ENCODE results near the gene DPRX.

Gene DPRX, protein sequence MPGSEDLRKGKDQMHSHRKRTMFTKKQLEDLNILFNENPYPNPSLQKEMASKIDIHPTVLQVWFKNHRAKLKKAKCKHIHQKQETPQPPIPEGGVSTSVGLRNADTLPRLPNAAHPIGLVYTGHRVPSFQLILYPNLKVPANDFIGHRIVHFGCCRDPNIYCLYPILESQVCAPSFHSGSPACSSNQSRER

DNA sequence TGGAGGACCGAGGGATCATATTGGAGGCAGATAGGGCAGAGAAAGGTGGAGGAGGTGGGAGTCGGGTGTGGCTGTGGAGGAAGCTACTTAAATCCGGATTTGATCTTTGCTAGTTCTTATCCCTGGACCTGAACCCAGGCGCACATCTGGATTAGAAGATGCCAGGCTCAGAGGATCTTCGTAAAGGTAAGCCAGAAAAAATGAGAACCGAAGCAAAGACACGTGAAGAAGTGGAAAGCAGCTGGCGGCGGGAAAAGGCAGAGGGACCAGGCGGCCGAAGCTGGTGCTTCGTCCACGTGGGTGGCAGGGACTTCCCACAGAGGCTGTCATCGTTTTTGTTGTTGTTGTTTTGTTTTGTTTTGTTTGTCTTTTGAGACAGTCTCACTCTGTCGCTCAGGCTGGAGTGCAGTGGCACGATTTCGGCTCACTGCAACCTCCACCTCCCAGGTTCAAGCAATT, at the start of gene DPRX:
TSS of gene DPRX (plus strand) at position 51 of the 459 bp plus-strand sequence. CDS start at position 159, 108 bp downstream.
- DNase-seq, result no peak

DNA sequence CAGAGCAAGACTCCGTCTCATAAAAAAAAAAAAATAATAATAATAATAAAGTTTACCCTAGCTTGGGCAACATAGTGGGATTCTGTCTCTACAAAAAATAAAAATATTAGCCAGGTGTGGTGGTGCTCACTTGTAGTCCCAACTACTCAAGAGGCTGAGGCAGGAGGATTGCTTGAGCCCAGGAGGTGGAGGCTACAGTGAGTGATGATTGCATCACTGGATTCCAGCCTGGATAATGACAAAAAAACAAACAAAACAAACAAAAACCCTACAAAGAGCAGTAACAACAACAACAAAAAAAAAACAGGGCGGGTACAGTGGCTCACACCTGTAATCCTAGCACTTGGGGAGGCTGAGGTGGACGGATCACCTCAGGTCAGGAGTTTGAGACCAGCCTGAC, 48.6 kb upstream of the DPRX start:
- DNase-seq, result no peak

DNA sequence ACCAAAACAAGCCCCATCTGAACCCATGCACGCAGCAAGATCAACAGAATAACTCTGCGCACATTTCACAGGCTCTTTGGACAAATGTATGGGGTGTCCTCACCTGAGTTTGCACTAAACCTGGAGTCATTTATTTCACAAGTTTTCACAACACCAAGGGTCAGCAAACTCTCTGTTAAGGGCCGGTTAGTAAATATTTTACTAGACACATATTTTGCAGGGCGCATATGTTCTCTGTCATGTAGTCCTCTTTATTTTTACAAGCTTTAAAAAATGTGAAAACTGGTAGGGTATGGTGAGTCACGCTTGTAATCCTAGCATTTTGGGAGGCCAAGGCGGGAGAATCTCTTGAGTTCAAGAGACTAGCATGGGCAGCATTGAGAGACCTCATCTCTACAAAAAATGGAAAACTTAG, 45.5 kb upstream of the DPRX start:
- DNase-seq, result no peak

DNA sequence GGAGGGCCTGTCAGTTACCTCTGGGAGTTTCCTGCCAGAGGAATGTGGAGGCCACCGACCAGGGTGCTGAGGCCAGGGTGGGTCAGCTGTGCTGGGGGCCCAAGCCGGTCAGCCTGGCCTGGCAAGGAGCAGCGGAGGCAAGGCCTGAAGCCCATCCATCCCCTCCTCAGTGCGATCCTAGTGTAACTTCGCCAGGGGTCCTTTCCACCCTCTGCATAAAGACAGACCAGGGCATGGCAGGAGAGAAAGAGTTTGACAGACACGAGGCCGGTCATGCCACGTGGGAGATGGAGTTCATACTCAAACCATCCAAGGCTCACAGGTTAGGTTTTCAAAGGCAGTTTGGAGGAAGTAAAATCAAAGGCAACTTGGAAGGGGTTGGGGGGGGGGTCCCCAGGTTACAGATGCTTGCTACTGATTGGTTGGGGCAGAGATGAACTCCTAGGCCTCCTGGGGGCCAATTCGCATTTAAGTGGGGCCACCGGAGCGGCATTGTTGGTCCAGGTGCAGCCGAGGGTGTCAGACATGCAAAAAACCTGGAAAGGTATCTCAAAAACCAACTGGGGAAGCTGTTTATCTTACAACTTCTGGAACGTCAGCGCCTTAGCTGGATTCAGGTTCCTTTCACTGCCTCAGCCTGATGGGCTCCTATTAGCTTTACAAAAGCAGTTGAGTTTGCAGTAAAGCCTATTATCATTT, 36.8 kb upstream of the DPRX start:
- DNase-seq, result no peak

DNA sequence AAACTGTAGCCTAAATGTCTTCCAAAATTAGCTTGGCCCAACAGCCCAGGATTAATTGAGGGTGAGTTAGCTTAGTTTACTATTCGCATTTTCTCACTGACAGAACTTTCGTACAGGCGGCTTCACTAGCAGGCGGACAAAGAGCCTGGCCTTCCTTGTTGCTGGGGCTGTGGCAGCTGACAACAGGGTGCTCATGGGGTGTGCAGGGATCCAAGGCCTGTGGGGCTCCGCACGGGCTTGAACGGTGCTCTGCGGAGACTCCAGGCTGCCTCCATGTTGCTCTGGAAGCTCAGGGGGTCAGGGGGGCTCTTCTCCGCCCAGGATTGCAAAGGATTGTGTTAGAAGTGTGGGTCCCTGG, 36.3 kb upstream of the DPRX start:
- no peak for DNase-seq

DNA sequence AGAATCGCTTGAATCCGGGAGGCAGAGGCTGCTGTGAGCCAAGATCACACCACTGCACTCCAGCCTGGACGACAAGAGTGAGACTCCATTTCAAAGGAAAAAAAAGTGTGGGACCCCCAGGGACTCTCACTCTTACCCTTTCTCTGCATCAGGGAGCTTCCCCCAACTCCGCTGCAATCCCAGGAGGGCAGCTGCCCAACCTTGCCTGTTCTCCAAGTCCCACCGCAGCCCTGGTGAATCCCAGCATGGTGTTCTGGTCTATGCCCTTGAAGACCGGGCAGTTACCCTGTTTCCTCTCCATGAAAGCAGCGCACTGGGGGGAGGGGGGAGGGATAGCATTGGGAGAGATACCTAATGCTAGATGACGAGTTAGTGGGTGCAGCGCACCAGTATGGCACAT, 35.7 kb upstream of the DPRX start:
- no peak for DNase-seq

DNA sequence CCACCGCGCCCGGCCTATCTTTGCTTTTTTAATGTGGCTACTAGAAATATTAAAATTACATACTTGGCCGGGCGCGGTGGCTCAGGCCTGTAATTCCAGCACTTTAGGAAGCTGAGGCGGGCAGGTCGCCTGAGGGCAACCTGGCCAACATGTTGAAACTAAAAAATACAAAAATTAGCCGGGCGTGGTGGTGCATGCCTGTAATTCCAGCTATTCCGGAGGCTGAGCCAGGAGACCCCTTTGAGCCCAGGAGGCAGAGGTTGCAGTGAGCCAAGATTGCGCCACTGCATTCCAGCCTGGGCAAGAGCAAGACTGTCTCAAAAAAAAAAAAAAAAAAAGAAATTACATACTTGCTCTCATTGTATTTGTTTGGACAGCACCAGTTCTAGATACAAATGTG, 34.8 kb upstream of the DPRX start:
- no peak for DNase-seq

DNA sequence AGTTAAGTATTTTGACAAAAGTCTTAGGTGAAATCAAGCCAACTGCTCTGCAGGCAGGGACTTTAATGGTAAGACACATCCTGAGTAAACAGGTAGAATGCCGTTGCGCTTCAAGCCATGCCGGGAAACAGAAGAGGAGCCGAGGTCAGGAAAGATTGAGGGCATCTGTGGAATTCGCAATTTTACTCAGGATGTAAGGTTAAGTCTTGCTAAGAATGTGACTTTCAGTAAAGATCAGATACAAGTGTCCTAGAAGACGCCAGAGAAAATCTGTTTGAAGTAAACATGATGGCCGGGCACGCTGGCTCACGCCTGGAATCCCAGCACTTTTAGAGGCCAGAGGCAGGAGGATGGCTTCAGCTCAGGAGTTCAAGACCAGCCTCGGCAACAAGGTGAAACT, 33.4 kb upstream of the DPRX start:
- DNase-seq, result no peak

DNA sequence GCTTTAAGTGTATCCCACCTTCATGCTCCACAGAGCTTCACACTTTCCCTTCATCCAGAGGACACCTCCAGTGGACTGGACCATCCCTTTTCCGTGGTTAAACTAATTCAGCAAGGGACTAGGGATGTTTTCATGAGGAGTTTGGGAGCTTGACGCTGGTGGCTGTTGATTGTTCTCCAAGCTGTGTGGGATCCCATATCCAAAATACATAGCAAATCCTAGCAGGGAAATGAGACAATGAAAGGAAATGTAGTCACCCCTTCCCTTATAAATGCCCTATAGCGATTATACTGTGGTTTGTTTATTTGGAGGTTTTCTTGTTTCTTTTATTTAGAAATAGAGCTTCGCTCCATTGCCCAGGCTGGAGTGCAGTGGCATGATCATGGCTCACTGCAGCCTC, 31.6 kb upstream of the DPRX start:
- DNase-seq, result no peak

DNA sequence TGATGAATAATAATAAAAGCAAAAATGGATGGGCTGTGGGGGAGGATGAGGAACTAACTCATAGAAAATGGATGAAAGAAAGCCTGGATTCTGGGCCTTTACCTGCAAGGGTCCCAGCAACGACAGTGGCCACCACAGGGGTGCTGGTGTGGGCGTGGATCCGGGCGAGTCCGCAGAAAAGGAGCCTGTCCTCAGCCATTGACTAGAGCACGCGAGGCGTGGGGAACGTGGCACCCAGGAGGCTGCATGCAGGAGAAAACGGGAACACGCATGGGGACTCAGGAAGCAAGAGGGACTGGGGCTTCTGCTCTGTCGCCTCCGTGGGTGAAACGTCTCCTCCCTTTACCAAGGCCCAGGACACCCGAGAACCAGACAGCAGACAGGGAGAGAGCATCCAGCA, 25.8 kb upstream of the DPRX start:
- no peak for DNase-seq

DNA sequence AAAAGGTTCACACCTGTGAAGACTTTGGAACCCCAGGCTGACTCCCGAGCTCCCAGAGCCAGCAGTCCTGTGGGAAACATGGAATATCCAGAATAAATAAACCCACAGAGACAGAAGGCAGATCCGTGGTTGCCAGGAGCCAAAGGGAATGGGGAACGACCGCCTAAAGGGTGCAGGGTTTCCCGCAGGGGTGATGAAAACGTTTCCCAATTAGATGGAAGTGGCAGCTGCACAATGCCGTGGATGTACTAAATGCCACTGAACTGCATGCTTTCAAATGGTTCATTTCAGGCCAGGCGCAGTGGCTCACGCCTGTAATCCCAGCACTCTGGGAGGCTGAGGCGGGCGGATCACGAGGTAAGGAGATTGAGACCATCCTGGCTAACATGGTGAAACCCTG, 23.4 kb upstream of the DPRX start:
- DNase-seq, result no peak

DNA sequence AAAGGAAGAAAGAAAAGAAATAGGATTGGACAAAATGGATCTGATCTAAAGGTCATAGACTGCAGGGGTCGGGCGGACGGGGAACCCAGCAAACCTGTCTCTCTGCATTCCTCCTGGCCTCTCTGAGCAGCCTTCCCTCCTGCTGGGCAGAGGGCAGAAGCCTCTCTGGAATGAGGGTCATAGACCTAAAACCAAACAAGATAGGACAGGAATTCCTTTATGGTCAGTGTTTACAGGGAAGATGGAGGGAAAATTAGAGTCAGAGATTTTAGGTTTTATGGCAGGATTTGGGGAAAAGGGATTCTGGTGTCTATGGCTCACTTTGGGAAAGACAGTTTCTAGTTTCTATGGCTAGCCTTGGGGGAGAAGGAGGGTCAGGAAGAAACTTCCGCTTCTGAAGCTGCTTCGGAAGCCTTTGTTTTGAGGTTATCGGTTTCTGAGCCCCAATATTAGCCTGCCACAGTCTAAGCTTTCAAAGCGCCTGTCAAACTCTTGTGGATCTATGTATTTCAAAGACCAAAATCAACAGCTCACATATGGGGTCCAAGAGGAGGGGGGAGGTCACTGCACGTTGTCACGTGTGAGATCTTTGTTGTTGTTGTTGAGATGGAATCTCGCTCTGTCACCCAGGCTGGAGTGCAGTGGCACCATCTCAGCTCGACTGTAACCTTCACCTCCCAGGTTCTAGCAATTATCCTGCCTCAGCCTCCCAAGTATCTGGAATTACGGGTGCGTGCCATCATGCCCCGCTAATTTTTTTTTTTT, 18.9 kb upstream of the DPRX start:
- DNase-seq, result no peak

DNA sequence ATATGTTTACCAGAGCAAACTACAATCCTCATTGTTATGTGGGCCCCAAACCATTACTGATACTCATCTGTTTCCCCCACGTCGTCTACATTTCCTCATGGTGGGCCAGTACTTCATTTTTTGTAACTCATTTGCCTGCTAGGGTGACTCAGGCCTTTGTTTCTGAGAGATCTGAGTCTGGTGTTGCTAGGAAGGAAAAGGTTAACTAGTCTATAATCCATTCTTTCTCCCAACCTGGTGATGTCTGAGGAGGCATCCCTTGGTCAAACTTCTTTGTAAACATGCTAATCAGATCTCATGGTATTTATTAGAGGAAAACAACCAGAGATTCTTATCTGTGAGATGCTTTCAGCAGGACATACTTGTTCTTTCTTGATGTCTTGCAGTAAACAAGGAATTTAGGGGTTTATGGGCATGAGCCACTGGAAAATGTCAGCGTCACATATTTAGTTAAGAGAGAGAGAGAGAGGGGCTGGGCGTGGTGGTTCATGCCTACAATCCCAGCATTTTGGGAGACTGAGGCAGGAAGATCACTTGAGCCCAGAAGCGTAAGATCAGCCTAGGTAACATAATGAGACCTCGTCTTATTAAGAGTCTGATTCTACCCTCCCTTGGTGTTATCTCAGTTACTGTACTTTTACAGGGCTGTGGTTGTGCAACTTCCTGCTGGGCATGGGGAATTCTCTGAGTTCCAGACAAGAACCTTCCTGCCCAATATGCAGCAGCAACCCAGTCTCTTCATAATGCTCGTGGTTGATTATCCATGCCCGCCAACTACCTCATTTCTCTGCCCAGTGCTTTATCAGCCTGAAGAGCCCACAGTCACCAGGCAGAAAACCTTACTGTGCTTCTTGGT, 9.7 kb upstream of the DPRX start:
- no peak for DNase-seq

DNA sequence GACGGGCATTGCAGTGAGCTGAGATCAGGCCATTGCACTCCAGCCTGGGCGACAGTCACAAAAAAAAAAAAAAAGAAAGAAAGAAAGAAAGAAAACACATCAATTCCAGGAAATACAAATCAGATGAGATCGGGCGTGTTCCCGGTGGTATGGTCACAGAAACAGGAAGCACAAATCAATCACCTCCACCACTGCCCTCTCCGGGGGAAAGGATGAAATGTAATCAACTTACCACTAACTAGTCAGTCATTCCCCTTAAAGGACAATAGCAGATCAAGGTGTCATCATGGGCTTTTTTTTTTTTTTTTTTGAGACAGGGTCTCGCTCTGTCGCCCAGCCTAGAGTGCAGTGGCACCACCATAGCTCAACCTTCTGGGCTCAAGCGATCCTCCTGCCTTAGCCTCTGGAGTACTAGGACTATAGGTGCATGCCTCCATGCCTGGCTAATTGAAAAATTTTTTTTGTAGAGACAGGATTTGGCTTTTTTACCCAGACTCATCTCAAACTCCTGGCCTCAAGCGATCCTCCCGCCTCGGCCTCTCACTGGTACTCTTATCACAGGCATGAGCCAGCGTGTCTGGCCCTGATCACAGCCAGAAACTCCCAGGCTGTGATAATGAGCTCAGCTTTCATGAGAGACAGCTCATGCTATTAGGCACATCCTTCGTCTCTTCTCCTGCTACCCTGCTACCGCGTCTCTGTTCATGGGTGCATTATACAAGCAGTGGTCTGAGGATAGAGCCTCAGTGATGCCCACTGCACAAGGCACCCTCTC, 6.8 kb upstream of the DPRX start:
- DNase-seq, result no peak

DNA sequence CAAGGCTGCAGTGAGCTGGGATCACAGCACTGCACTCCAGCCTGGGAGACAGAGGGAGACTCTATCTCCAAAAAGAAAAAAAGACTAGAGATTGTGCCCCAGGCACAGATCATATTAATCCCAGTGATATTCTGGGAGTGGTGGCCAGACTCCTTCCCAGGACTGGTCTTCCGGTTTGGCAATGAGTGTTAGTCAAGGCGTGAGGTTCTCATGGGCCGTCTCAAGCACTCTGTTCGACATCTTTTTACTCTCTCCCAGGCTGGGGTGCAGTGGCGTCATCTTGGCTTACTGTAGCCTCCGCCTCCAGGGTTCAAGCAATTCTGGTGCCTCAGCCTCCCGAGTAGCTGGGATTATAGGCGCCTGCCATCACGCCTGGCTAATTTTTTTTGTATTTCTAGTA, 5.3 kb upstream of the DPRX start:
- no peak for DNase-seq

DNA sequence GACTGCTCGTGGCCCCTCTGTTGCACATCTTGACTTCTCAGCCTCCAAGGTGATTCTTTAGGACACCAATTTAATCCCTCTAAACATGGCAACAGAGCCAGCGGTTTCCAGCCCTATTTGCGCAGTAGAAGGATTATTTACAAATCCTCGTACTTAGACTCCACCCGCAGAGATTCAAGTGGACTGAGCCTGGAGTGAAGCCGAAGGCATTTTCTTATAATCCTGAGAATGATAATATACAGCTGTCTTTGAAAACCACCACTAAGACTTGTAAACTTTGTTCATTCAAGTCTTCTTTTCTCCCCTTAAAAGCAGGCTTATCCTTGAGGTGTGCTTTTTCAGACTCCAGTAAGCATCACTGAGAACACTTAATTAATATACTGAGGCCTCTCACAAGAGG, 4.8 kb upstream of the DPRX start:
- no peak for DNase-seq

DNA sequence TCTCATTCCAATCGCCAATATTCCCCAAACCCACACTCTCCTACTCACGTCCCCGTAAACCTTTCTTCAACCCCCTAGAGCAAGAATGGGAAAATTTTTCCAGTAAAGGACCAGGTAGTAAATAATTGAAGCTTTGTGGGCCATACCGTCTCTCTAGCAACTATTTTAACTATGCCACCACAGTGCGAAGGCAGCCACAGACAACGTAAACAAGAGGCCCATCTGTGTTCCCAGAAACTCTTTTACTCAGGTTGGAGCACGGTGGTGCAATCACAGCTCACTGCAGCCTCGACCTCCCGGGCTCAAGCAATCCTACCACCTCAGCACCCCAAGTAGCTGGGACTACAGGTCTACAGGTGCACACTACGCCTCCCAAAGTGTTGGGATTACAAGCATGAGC, 3.0 kb downstream of the DPRX start:
- DNase-seq, result no peak

DNA sequence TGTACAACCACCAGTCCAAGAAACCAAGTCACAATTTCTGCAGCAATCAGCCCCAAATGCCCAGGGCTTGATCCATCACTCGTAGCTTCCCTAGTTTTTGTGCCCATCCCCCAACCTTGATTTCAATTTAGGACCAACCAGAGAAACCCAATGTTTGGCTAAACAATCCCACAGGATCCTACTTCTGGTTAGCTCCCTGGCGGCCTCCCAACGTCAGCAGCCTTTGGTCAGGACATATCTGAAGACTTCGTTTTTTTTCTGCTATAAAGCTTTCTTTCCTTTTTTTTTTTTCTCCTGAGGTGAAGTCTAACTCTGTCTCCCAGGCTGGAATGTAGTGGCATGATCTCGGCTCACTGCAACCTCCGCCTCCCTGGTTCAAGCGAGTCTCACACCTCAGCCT, 7.7 kb downstream of the DPRX start:
- DNase-seq, result no peak

DNA sequence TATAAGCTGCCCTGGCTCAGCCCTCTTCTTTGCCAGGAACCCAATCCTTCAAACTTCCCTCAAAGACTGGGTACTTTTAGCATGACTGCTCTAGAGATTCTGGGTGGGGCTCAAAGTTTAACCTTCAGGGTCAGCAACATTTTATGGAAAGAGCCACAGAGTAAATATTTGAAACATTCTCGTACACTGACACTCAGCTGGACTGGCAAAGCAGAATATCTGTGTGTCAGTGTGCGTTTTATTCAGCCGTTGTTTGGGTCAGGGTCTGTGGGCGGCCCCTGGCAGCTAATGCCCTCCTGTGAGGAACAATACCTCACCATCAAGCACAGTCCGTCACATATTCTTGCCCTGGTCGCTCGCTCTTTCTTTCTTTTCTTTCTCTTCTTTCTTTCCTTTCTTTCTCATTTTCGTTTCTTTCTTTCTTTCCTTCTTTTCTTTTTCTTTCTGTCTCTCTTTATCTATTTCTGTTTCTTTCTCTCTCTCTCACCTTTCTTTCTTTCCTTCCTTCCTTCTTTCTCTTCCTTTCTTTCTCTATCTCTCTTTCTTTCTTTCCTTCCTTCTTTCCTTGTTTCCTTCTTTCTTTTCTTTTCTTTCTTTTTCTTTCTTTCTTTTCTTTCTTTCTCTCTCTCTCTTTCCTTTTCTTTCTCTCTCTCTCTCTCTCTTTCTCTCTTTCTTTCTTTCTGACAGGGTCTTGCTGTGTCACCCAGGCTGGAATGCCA, 10.7 kb downstream of the DPRX start:
- no peak for DNase-seq

DNA sequence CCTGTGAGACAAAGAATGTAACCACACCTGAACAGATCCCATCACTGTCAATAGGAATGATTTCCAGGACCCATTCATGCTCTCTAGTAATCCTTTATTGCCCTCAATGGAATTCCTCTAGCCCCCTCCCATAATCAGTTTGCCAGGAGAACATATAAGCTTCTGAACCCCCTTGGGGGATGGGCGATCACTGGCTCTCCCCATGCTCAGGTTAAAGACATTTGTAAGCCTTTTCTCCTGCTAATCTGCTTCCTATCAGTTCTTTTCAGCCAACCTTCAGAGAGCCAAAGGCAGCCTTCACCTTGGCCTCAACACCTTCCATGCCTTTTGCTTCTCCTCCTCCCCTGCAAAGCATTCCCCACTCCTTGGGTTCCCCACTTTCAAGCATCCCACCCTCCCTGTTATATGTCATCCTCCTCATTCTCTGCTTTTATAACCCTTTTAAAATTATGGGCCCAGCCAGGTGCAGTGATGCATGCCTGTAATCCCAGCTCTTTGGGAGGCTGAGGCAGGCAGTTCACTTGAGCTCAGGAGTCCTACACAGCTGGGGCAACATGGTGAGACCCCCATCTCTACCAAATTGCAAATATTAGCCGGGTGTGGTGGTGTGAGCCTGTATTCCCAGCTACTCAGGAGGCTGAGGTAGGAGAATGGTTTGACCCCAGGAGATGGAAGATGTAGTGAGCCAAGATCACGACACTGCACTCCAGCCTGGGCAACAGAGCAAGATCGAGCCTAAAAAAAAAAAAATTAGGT, 12.4 kb downstream of the DPRX start:
- DNase-seq, result no peak

DNA sequence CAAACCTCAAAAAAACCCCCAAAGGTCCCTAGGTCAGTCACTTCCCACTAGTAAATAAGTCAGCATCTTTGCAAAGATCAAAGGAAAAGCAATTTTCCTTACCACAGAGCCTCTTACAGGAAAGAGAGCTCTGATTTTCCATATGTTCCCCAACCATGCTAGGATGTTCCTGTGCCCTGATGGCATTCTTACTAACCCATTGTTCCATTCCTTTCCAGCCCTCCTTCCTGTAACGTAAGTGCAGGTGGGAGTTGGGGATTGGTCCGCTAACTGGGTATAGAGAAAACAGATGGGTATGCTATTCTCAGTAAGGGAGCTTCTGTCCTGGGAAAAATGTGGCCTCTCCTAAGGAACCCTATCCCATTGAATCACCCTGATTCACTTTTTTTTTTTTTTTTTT, 14.3 kb downstream of the DPRX start:
- DNase-seq, result no peak
